Left hindlimb (tissue), 1 donor: Measurements from ENCODE around the gene LMF1.
"Not testable (repeated sequence)": the region's sequence is repeated elsewhere in the genome, so short reads cannot be mapped to it uniquely, and the experiment has no call there.

Experiments
- DNase-seq: peaks from one replicate; pipeline ENCODE4 v3.0.0-alpha.2; 2018

Gene LMF1

DNA sequence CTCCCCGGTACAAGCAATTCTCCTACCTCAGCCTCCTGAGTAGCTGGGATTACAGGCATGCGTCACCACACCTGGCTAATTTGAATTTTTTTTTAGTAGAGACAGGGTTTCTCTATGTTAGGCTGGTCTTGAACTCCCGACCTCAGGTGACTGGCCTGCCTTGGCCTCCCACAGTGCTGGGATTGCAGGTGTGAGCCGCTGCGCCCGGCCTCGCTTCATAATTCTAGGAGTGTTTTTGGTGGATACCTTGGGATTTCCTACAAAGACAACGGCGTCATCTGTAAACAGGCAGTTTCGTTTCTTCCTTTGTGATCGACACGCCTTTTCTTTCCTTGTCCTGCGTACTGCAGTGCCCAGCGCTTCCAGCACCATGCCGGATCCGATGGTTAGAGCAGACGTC, 109.3 kb downstream of the LMF1 start:
- no peak for DNase-seq

DNA sequence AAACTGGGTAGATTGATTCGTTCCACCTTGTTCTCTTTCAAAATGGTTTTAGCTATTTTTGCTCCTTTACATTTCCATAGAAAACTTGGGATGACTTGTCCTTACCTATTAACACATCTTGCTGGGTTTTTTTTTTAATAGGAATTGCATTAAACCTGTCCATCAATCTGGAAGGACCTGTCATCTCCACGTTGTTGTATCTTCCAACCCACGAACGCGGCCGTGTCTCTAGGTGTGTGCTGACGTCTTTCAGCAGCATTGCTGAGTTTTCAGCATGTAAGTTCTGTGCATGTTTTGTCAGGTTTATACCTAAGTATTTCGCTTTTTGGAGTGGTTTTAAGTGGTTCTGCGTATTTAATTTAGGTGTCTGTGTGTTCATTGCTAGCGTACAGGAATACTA, 109.9 kb downstream of the LMF1 start:
- no peak for DNase-seq

DNA sequence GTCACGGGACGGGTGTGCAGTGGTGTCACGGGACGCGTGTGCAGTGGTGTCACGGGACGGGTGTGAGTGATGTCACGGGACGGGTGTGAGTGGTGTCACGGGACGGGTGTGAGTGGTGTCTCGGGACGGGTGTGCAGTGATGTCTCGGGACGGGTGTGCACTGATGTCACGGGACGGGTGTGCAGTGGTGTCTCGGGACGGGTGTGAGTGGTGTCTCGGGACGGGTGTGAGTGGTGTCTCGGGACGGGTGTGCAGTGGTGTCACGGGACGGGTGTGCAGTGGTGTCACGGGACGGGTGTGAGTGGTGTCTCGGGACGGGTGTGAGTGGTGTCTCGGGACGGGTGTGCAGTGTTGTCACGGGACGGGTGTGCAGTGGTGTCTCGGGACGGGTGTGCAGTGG, 111.8 kb downstream of the LMF1 start:
- not testable (repeated sequence) for DNase-seq

DNA sequence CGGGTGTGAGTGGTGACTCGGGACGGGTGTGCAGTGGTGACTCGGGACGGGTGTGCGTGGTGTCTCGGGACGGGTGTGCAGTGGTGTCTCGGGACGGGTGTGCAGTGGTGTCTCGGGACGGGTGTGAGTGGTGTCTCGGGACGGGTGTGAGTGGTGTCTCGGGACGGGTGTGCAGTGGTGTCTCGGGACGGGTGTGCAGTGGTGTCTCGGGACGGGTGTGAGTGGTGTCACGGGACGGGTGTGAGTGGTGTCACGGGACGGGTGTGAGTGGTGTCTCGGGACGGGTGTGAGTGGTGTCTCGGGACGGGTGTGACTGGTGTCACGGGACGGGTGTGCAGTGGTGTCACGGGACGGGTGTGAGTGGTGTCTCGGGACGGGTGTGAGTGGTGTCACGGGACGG, 112.3 kb downstream of the LMF1 start:
- not testable (repeated sequence) for DNase-seq

DNA sequence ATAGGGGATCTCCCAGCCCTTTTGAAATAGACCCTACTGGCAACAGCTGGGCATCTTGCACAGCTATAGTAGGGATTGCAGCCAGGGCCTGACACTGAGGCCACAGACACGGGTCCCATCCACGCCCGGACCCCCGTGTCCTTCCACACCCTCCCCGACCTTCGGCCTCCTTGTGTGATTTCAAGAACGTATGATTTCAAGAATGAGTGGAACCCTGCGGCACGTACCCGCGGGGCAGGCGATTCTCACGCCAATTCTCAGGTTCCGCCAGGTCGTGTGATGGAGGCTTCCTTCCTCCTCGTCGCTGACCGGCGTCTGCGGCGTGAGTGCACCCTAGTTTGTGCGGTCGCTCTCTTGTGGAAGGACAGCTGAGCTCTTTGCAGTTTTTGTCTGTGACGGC, 114.0 kb downstream of the LMF1 start:
- DNase-seq: peak; percentile 7

DNA sequence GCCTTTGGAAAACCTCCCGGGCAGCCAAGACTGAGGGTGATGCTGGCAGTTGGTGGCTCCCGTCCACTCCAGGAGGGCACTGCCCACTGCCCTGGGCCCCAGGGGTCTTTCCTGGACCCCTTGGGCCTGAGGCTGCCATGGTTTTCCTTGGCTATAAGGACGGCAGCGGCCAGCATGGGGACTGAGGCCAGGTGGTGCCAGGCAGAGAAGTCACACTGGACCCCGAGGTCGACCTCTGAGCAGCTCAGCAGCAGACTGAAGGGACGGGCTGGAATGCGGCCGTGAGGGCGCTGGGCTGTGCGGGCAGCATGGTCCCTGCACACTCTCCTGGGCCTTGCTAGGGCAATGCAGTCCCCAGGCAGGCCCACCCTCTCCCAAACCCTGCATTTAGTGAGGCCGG, 114.7 kb downstream of the LMF1 start:
- DNase-seq: peak; percentile 21

DNA sequence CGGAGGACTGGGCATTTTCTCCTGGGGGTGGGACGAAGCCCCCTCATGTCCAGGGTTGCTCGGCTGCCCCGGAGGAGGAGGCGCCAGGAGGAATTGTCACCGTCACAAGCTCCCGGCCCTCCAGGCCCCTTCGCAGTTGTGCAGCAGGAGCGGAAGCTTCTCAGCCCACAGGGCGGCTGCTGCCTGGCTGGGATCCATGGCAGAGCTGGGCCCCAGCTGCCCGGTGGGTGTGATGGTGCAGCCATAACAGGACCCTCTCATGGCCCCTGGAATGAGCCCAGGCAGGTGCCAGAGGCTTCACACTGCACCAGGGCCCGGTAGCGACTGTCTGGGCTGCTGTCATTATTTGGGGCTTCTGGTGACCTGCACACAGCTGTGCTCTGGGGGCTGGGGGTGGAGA, 115.3 kb downstream of the LMF1 start:
- peak; percentile 31 for DNase-seq

DNA sequence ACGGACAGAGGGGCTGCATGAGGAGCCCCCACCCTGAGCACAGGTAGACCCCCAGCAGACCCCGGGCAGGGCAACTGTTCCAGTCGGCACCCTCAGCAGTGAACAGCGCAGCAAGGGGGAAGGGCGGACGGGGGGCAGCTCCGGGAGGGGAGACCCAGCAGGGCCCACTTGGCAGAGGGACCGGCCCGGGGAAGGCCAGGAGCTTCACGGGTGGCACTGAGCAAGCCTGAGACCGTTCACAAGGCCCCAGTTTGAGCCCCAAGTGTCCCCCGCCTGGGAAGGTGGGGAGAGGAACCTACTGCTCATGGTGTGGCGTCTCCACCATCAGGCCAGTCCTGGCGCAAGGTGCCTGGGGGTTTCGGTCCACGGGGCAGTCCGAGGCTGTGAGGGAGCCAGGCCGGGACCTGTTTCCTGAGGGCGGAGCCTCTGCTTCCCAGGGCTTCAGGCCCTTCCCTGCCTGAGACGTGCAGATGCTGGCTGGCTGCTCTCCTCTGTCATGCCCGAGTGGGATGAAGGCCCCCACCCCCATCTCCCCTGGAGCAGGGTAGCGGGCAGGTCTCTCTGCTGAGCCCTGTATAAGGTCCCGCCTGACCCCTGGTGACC, 115.9 kb downstream of the LMF1 start:
- DNase-seq: peak; percentile 28

DNA sequence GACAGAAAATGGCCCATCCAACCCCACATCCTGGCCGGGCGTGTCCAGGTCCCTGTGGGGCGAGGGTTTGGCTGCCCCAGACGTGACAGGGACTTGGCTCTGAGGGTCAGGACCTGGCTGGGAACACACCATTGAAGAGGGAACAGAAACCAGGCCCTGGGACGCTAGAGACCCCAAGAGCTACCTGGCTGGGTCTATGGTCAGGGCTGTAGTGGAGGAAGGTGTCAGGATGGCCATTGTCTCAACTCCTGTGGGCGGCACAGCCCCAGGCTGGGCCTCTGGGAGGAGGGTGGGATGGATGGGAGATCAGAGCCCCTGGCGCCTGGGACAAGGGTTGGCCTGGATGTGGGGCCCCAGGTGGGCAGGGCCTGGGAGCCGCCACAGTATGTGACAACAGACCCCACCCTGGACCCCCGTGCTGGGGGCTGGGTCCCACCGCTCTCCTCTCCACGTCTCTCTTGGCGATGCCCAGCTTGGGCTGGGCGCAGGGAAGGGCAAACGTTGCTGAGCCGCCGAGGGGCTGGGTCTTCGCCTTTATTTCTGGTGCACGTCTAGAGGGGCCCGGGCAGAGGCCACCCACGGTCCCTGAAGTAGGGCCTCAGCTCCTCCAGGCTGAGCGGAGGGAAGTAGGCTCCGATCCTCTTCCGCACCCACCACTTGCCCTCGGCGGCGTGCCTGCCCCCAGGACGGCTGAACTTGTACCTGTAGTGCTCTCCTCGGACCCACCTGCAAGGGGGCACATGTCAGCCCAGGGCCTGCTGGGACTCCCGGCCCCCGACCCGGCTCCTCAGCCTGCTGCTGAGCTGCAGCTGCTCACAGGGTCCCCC, 116.6 kb downstream of the LMF1 start:
- peak; percentile 34 for DNase-seq

DNA sequence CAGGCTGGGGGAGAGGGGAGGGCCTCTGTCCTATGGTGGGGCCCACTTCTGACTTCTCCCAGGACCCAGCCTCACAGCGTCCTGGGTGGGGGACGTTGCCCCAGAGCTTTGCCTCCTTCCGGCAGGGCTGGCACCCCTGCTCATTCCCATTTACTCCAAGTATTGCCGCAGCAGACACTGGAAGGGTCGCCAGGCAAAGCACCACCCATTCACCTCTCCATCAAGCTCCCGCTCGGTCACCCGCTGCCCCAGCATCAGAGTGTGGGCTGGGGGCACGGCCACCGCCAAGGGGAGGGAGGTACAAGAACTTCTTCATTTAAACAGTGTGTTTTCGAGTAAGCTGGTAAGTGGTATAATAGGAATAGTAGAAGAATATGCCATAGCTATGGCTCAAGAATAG, 117.5 kb downstream of the LMF1 start:
- DNase-seq: no peak

DNA sequence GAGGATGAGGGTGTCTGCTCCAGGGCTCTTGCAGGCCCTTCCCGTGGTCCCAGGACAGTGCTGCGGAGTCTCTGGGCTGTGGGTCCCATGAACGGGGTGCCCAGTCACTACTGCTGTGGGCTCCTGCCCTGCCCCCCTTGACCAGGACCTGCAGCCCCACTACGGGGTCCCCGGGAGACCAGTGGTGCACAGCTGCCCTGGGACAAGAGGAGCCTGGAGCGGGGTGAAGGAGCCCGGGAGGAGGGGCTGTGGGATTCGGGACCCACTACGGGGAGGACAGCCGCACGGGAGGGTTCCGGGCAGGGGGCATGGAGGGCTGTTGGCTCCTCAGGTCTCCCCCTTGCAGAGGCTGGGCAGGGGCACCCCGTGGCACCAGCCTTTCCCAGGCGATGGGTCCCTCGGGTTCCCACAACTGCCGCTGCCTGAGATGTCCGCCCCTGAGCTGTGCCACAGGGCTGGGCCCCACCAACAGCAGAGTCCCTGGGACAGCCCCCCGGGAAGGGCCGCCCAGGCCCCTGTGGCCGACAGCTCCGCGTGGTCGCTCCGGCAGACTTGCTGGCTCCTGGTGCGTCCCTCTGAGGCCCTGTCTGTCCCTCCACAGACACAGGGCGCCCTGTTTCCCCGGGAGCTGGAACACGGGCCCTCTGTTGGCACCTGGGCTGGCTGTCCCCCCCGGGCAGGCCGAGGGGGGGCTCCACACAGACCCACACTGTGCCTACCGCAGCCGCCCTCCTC, 118.2 kb downstream of the LMF1 start:
- peak; percentile 71 for DNase-seq

DNA sequence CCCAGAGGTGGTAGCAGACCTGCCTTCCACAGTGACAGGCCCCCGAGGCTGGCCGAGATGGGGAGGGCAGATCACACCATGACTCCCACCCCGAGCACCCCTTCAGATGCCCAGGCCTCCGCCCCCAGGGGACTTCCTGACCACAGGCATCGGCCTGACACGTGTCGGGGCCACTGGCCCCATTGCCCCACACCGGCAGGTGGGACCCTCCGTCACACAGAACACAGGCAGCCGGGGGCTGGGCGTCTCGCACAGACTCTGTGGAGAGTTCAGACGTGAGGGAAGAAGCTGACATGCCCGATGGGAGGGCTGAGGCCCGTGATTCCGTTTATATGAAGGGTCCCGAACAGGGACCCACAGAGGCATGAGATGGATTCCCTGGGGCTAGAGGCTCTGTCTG, 118.9 kb downstream of the LMF1 start:
- peak; percentile 30 for DNase-seq

DNA sequence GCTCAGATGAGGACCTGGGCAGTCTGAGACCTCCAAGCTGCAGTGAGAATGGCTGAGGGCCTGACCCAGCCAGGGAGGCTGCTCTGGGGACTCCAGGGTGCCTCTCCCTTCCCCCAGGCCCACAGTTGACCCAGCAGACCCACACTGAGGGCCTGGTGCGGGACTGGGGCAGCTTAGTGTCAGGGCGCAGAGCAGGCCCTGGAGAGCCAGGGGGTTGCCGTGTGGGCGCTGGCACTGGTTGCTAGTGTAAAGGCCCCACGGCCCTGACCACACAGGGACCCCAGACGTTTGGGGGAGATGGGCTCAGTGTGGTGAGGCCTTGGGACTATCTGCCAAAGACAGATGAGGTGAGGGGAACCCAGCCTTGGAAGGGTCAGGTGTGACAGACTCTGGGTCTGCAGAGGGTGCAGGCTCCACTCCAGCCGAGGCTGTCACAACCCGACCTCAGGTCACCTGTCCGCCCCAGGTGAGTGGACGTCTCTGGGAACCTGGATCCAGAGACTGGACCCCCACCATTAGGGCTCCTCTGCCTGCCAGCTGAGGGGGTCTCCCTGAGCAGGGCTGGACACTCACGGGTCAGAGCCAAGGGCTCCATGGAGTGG, 119.5 kb downstream of the LMF1 start:
- peak; percentile 17 for DNase-seq

DNA sequence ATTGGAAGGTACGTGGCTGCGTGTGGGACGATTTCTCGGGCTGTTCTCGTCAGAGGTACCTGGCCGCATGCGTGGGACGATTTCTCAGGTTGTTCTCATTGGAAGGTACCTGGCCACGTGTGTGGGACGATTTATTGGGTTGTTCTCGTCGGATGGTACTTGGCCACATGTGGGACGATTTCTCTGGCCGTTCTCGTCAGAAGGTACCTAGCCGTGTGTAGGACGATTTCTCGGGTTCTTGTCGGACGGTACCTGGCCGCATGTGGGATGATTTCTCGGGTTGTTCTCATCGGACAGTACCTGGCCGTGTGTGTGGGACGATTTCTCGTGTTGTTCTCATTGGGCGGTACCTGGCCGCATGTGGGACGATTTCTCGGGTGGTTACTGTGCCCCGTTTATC, 120.1 kb downstream of the LMF1 start:
- DNase-seq: peak; percentile 10

DNA sequence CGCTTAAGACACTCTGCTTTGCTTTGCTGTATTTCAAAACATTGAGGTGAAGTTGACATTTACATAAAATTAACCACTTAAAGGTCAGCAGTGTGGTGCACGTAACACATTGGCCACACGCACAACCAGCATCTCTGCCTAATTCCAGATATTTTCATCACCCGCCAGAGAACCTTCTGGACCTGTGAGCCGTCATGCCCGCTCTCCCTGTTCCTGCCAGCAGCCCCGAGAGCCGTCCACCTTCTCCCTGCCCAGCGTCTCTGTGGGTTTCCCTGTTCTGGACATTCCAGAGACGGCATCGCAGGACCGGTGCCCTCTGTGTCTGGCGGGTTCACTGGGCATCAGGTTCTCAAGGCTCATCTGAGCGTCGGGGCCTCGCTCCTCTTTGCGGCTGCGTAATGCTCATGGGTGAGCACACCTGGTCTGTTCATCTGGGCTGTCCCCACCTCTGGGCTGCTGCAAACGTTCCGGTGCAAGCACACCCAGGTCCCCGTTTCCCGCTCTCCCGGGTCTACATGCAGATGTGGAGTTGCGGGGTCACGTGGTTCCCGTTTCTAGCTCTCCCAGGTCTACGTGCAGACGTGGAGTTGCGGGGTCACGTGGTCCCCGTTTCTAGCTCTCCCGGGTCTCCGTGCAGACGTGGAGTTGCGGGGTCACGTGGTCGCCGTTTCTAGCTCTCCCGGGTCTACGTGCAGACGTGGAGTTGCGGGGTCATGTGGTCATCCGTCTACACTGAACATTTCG, 122.1 kb downstream of the LMF1 start:
- peak; percentile 20 for DNase-seq

DNA sequence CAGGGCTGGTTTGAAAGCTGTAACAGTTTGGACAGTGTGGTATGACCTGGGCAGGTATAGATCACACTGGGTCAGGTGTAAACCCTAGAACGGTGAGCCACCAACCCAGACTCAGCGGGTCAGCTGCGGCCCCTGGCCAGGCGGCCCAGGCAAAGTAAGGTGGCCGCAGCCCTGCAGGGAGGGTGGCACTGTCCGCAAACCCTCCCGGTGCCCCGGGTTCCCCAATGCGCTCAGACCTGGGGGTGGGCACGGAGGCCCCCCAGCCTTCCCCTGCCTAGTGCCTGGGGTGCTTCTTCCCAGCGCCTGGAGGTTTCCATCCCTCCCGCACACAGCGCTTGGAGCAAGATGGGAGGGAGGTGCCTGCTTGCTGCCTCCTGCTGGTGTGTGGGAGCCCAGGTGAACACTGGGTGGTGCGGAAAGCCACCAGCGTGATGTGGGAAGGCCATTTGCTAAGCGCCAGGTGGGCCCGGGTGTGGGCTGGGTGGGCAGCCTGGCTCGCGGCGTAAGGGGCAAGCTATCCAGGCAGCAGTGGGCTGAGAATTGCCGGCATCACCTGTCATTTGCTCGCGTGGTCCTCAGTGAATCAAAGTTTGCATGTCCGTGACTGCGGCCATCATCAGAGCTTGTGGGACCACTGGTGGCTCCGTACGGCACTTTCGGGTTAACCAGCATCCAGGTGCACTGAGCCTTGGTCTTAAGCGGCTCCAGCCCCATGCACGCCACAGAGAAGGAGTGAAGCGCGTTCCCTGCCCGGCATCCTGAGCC, 122.9 kb downstream of the LMF1 start:
- DNase-seq: peak; percentile 11

DNA sequence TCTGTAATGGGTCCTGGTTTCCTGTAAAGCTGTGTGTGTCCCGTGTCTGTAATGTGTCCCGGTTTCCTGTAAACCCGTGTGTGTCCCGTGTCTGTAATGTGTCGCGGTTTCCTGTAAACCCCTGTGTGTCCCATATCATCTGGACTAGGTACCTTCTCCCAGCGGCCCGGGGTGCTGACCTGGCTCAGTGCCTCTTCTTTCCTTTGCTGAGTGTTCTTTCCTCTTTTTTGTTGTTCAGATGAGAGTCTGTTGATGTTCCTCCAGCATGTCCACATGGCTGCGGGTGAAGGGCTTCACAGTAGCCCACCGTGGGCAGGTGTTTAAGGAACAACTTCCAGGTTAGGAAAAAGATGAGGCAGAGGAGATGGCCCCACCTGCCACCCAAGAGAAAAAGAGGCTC, 123.6 kb downstream of the LMF1 start:
- peak; percentile 23 for DNase-seq

DNA sequence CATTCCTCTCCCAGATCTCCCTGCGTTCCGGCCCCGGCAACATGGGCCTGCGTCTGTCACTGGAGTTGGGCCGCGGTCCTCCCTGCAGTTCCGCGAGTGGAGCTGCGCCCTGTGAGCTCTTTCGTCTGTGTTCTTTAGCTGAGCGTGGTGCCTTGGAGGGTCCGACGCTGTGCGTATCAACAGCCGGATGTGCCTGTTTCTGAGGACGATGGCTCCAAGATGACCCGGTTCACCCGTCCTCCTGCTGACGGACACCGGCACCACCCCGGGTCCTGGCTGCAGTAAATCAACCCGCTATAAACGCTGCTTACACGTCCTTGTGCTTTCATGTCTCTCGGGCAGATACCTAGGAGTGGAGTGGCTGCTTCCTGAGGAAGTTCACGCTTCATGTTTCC, 125.4 kb downstream of the LMF1 start:
- peak; percentile 10 for DNase-seq

DNA sequence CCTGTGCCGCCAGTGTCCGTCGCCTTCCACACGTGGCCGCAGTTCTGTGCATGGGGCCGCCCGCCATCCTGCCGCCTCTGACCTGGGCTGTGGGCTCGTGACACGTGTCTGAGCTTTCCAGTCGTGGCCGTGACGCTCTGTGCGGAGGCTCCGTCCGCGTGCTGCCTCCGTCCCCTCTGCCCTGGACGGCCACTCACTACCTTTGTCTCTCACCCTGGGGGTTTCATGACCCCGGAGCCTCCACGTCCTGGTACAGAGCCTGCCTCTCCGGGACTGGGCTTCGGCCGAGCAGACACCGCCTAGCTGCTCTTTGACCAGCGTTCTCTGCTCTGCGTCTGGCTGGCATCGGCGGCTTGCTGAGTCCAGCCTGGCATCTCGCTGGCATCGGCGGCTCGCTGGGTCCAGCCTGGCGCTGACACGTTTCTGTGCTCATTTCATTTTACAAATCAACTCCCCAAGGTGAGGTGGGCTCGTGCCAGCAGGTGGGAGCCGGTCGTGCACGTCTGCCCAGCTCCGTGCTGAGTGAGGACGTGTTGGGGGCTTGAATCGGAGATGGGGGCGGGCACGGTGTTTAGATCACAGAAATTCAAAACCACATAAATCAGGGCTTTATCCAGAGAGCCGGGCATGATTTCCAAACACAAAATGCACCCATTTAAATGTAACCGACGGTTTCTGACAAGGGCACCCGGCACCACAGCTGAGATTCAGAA, 126.0 kb downstream of the LMF1 start:
- peak; percentile 21 for DNase-seq

DNA sequence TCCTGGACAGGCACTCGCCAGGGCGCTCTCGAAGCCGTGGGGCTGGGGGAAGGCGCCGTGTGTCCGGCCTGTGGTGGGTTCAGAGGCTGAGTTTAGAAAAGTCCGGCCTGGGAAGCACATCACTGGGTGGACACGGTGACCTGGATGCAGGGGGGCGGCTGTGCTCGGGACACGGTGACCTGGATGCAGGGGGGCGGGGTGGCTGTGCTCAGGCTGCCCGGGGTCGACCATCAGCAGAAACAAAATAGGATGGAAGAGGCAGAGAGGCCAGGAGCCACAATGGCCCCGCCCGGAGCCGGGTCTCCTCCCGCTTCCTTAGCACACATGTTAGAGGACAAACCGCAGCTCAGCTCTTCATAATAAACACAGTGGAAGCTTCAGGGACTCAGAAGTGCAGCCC, 127.0 kb downstream of the LMF1 start:
- DNase-seq: peak; percentile 17
